H1 (cell line): ENCODE measurements around the gene APBA2. TPM values are rescaled to one million over a fixed set of nuclear protein-coding genes. Genes with fewer than 3 reads are reported as not detected.

Source experiments
- CTCF ChIA-PET: fragments of 300-600 bp; sonication (Branson Sonifier 250); formaldehyde crosslinking; loops from one replicate; lab custom pipeline; 2021; ENCODE audit not compliant: partially characterized antibody; lab: Charles Lee
- POLR2A ChIA-PET: fragments of 300-600 bp; sonication (Branson Sonifier 250); formaldehyde crosslinking; loops from one replicate; lab custom pipeline; 2021; ENCODE audit warnings: inconsistent platforms; ENCODE audit not compliant: partially characterized antibody; lab: Charles Lee
- DNase-seq, 2 experiments: peaks; one replicate each; pipeline versions ENCODE4 v3.0.0 to v3.0.0-alpha.2; 2010 to 2022; ENCODE audit warnings: low spot score in 2 of 2, low read depth in 1 of 2, mixed read lengths in 1 of 2
- FAIRE-seq: peaks from 2 replicates; lab custom pipeline; 2011; peaks lifted over from hg19 to GRCh38; lab: Jason Lieb, UNC
- H2AFZ ChIP-seq: 2 replicates; pipeline ENCODE4 v1.8.1; 2012; ENCODE audit warnings: low read length, inconsistent platforms
- H2AK5ac ChIP-seq: 2 replicates; pipeline ENCODE4 v1.6.1; 2013; ENCODE audit warnings: low read depth, low read length
- H2BK120ac ChIP-seq: replicated peaks from 2 replicates; pipeline ENCODE3; 2013; ENCODE audit warnings: low read depth, low read length, inconsistent platforms
- H2BK12ac ChIP-seq: 2 replicates; pipeline ENCODE4 v1.6.1; 2013; ENCODE audit warnings: low read depth, low read length
- H2BK15ac ChIP-seq: 2 replicates; pipeline ENCODE4 v1.6.1; 2013; ENCODE audit warnings: low read length
- H2BK20ac ChIP-seq: 2 replicates; pipeline ENCODE4 v1.6.1; 2013; ENCODE audit warnings: low read length
- H2BK5ac ChIP-seq: 2 replicates; pipeline ENCODE4 v1.6.1; 2013; ENCODE audit warnings: low read depth, low read length
- H3K14ac ChIP-seq: 2 replicates; pipeline ENCODE4 v1.6.1; 2013; ENCODE audit warnings: inconsistent platforms; ENCODE audit not compliant: insufficient read length
- H3K18ac ChIP-seq: 2 replicates; pipeline ENCODE4 v1.6.1; 2013; ENCODE audit warnings: low read length; ENCODE audit errors: extremely low read depth
- H3K23ac ChIP-seq: 2 replicates; pipeline ENCODE4 v1.6.1; 2013; ENCODE audit warnings: inconsistent platforms; ENCODE audit not compliant: insufficient read length
- H3K23me2 ChIP-seq: 2 replicates; pipeline ENCODE4 v1.6.1; 2013; ENCODE audit warnings: low read depth, low read length
- H3K27ac ChIP-seq: 2 replicates; pipeline ENCODE4 v1.6.1; 2011; ENCODE audit warnings: low read depth, low read length, inconsistent platforms
- H3K27me3 ChIP-seq, 4 experiments: replicated peaks in 1 of 4; 1 replicate in 1 of 4; 2 replicates in 3 of 4; pipeline versions ENCODE4 v1.6.1 to v1.8.1; 2011 to 2013; ENCODE audit warnings: low read length in 3 of 4, mild to moderate bottlenecking in 3 of 4, inconsistent platforms in 2 of 4, mixed read lengths in 2 of 4, moderate library complexity in 1 of 4; ENCODE audit not compliant: control insufficient read depth in 3 of 4, insufficient read depth in 3 of 4; ENCODE audit errors: extremely low read depth in 1 of 4
- H3K36me3 ChIP-seq, 4 experiments: 2 replicates each; pipeline versions ENCODE4 v1.6.1 to v1.8.1; 2011 to 2013; ENCODE audit warnings: mild to moderate bottlenecking in 4 of 4, low read length in 3 of 4, moderate library complexity in 2 of 4, control low read depth in 1 of 4, inconsistent platforms in 1 of 4; ENCODE audit not compliant: insufficient read depth in 4 of 4, control insufficient read depth in 2 of 4
- H3K4ac ChIP-seq: replicated peaks from 2 replicates; pipeline ENCODE3; 2013; ENCODE audit warnings: low read length, low read depth, mixed read lengths, inconsistent platforms; ENCODE audit not compliant: insufficient read length
- H3K4me1 ChIP-seq, 4 experiments: replicated peaks in 1 of 4; 1 replicate in 1 of 4; 2 replicates in 3 of 4; pipeline versions ENCODE4 v1.6.1 to v1.8.1; 2011 to 2013; ENCODE audit warnings: low read length in 3 of 4, inconsistent platforms in 2 of 4, mixed read lengths in 1 of 4; ENCODE audit not compliant: insufficient read depth in 4 of 4, control insufficient read depth in 3 of 4
- H3K4me2 ChIP-seq, 2 experiments: 2 replicates each; pipeline versions ENCODE4 v1.6.1 to v1.8.1; 2011 to 2013; ENCODE audit warnings: low read depth in 2 of 2, low read length in 2 of 2, control low read depth in 1 of 2, inconsistent platforms in 1 of 2, mild to moderate bottlenecking in 1 of 2; ENCODE audit not compliant: insufficient read depth in 1 of 2
- H3K4me3 ChIP-seq, 4 experiments: fragments of 200-600, 300-600 bp in 1 of 4; sonication (generic), shearing (Covaris generic), sonication (Bioruptor Twin) in 1 of 4; 2 replicates each; pipeline versions ENCODE4 v1.5.1 to v1.8.1; 2011 to 2016; ENCODE audit warnings: low read length in 4 of 4, low read depth in 3 of 4, control low read depth in 2 of 4, inconsistent platforms in 2 of 4, mild to moderate bottlenecking in 2 of 4, mixed read lengths in 1 of 4, moderate library complexity in 1 of 4; ENCODE audit not compliant: insufficient read depth in 2 of 4; ENCODE audit errors: extremely low read depth in 1 of 4
- H3K56ac ChIP-seq: replicated peaks from 2 replicates; pipeline ENCODE3; 2013; ENCODE audit warnings: low read depth, mild to moderate bottlenecking, mixed read lengths, low read length, inconsistent platforms; ENCODE audit not compliant: insufficient read length
- H3K79me1 ChIP-seq: 2 replicates; pipeline ENCODE4 v1.6.1; 2013; ENCODE audit warnings: low read depth, low read length, control low read depth
- H3K79me2 ChIP-seq, 2 experiments: 2 replicates each; pipeline versions ENCODE4 v1.6.1 to v1.8.1; 2012 to 2013; ENCODE audit warnings: low read length in 2 of 2, mild to moderate bottlenecking in 2 of 2, inconsistent platforms in 1 of 2; ENCODE audit not compliant: insufficient read depth in 2 of 2, control insufficient read depth in 1 of 2
- H3K9ac ChIP-seq, 4 experiments: replicated peaks in 1 of 4; 1 replicate in 1 of 4; 2 replicates in 3 of 4; pipeline versions ENCODE4 v1.6.1 to v1.8.1; 2011 to 2013; ENCODE audit warnings: low read depth in 3 of 4, low read length in 3 of 4, control low read depth in 2 of 4, mild to moderate bottlenecking in 2 of 4, moderate library complexity in 2 of 4, inconsistent platforms in 1 of 4; ENCODE audit errors: extremely low read depth in 1 of 4
- H3K9me3 ChIP-seq, 2 experiments: 2 replicates each; pipeline versions ENCODE4 v1.6.1 to v1.8.1; 2012 to 2013; ENCODE audit warnings: mild to moderate bottlenecking in 2 of 2, moderate library complexity in 2 of 2, control low read depth in 1 of 2, inconsistent platforms in 1 of 2, low read depth in 1 of 2, low read length in 1 of 2, mixed read lengths in 1 of 2; ENCODE audit not compliant: insufficient read depth in 2 of 2
- H4K20me1 ChIP-seq, 2 experiments: replicated peaks in 1 of 2; 2 replicates each; pipeline versions ENCODE3 to v1.8.1; 2011 to 2013; ENCODE audit warnings: inconsistent platforms in 2 of 2, low read length in 2 of 2, mild to moderate bottlenecking in 1 of 2; ENCODE audit not compliant: insufficient read depth in 2 of 2, control insufficient read depth in 1 of 2
- H4K5ac ChIP-seq: 2 replicates; pipeline ENCODE4 v1.6.1; 2013; ENCODE audit warnings: low read length, low read depth, mixed read lengths, inconsistent platforms; ENCODE audit not compliant: insufficient read length
- H4K8ac ChIP-seq: 2 replicates; pipeline ENCODE4 v1.8.0; 2013; ENCODE audit warnings: mild to moderate bottlenecking, moderate library complexity, low read length, inconsistent platforms; ENCODE audit not compliant: insufficient read depth; ENCODE audit errors: extremely low read depth
- H4K91ac ChIP-seq: replicated peaks from 2 replicates; pipeline ENCODE3; 2013; ENCODE audit warnings: low read length, mixed read lengths, inconsistent platforms; ENCODE audit not compliant: insufficient read length
- ASH2L ChIP-seq: fragments of 200-600, 300-600 bp; sonication (generic); IDR thresholded peaks from one replicate; pipeline ENCODE4 v1.7.1; 2017; ENCODE audit warnings: low read length
- GABPA ChIP-seq: IDR thresholded peaks from 2 replicates; pipeline ENCODE4 v1.6.1; 2011; ENCODE audit warnings: mild to moderate bottlenecking, low read length, moderate library complexity, borderline replicate concordance; ENCODE audit not compliant: insufficient read depth
- GTF2F1 ChIP-seq: IDR thresholded peaks from 2 replicates; pipeline ENCODE4 v1.6.1; 2012; ENCODE audit warnings: low read depth, low read length, improper control_type of control experiment, borderline replicate concordance
- KDM5A ChIP-seq: fragments of 200-600 bp; IDR thresholded peaks from 2 replicates; pipeline ENCODE4 v1.7.1; 2012; ENCODE audit warnings: mild to moderate bottlenecking, low read length, inconsistent platforms, mixed read lengths
- MAFK ChIP-seq: IDR thresholded peaks from 2 replicates; pipeline ENCODE4 v1.6.1; 2012; ENCODE audit warnings: low read depth, mild to moderate bottlenecking, improper control_type of control experiment, low read length
- RNF2 ChIP-seq: fragments of 200-900, 300-1000 bp; sonication (generic); IDR thresholded peaks from 2 replicates; pipeline ENCODE4 v1.7.1; 2016; ENCODE audit warnings: borderline replicate concordance, low read depth, mild to moderate bottlenecking, antibody characterized with exemption, low read length; ENCODE audit not compliant: poor library complexity, severe bottlenecking; ENCODE audit errors: missing control alignments
- TAF7 ChIP-seq: optimal IDR thresholded peaks from 2 replicates; pipeline ENCODE3; 2011; ENCODE audit warnings: low read depth, mild to moderate bottlenecking, inconsistent platforms, low read length, moderate library complexity, borderline replicate concordance
- TBP ChIP-seq: IDR thresholded peaks from 2 replicates; pipeline ENCODE4 v1.6.1; 2011; ENCODE audit warnings: low read depth, low read length, improper control_type of control experiment
- YY1 ChIP-seq: IDR thresholded peaks from 2 replicates; pipeline ENCODE4 v1.6.1; 2011; ENCODE audit warnings: low read depth, mild to moderate bottlenecking, low read length
- WGBS, 2 experiments: shearing (Covaris generic) in 1 of 2; methylation state at CpG; one replicate each; pipeline versions ENCODE4 v1.1.6 to v1.1.7; 2013 to 2015; ENCODE audit warnings: low lambda C conversion rate in 2 of 2, mixed read lengths in 2 of 2, inconsistent platforms in 1 of 2, low coverage in 1 of 2, missing lambda C conversion rate in 1 of 2; ENCODE audit not compliant: insufficient replicate concordance in 2 of 2, insufficient coverage in 1 of 2, insufficient read length in 1 of 2; ENCODE audit errors: extremely low coverage in 1 of 2, missing lambda C conversion rate in 1 of 2; 5-methylcytosine and 5-hydroxymethylcytosine counted together
- polyA plus RNA-seq, 7 experiments: library from polyadenylated mRNA; depleted of rRNA in 3 of 7; stranded (reverse) in 5 of 7; unstranded in 2 of 7; fragments of >200 nt in 5 of 7; fragments of 200-250 nt in 2 of 7; gene quantifications; 1 replicate in 5 of 7; 2 replicates in 1 of 7; 4 replicates in 1 of 7; pipeline versions ENCODE4 v1.2.1 to v1.2.3, GENCODE V29; 2011 to 2013; ENCODE audit warnings: missing spikeins in 2 of 7, mixed read lengths in 2 of 7
- total RNA-seq: library from RNA; stranded (reverse); fragmentation: NEBNext Ultra II Directional; extraction: Animal tissue kit (Norgen Biotek cat#: 25700); gene quantifications from 2 replicates; pipeline ENCODE4 v1.2.1, GENCODE V29; 2021
- TF ChIP-seq, protein P1 (sequence below): IDR thresholded peaks from 2 replicates; pipeline ENCODE4 v1.6.1; 2011; ENCODE audit warnings: low read depth, mild to moderate bottlenecking, low read length; ENCODE audit not compliant: insufficient read depth

APBA2 gene
- total and polyA plus RNA-seq, 2 of the 8 experiments (the other 6 are each of a cell fraction or from before 2014, with no cell fraction given) = 15.5 to 19.0 TPM

GRCh38 chr15:28876845-28877185, 9.0 kb upstream of the APBA2 start:
- Histone ChIP-seq H3K4ac (no peak overlapping the region), H3K4me2 (peak overlapping the region; percentile 54 to 55; a peak in 3 of 4 replicates), H3K56ac (no peak overlapping the region), H3K14ac (no peak overlapping the region), H4K20me1 (no peaks in the 10 kb centered on the region), H3K23ac (no peak overlapping the region), H2AK5ac (no peak overlapping the region), H3K27me3 (peaks cover 0 to 13% (median 4%) of the 10 kb centered on the region in 4 experiments; a peak in 4 of 7 replicates), H3K79me1 (no peaks in the 10 kb centered on the region), H2BK120ac (peak overlapping the region; percentile 67), H3K27ac (no peak overlapping the region), H2BK20ac (0 out of 2 replicates have a peak overlapping the region, but pooled peaks have one; percentile 32), H4K91ac (peak overlapping the region; percentile 86), H4K8ac (peak overlapping the region; percentile 85), H3K18ac (peak overlapping the region; percentile 62; the same call in 1 of the 2 replicates), H2BK12ac (peak overlapping the region; percentile 71; the same call in 1 of the 2 replicates), H3K4me3 (0 out of 8 replicates have a peak overlapping the region, but pooled peaks of 1 of the 4 experiments have one; percentile 33), H2AFZ (no peak overlapping the region), H3K36me3 (no peaks in the 10 kb centered on the region; a peak in 1 of 8 replicates), H2BK5ac (no peak overlapping the region; the same call in 1 of the 2 replicates), H3K9me3 (no peaks in the 10 kb centered on the region), H3K4me1 (peaks cover 9 to 16% (median 13%) of the 10 kb centered on the region in 4 experiments; a peak in 6 of 7 replicates), H3K9ac (no peak overlapping the region), H3K23me2 (no peaks in the 10 kb centered on the region; the same call in 1 of the 2 replicates), H4K5ac (no peak overlapping the region), H3K79me2 (no peaks in the 10 kb centered on the region), H2BK15ac (peak overlapping the region; percentile 61)
- FAIRE-seq = no peak
- TF ChIP-seq GTF2F1 = no peak
- TF ChIP-seq MAFK = no peak
- no peak for TF ChIP-seq ASH2L
- no peak for TF ChIP-seq GABPA
- TF ChIP-seq TBP = no peak
- TF ChIP-seq YY1 = no peak
- TF ChIP-seq TAF7 = no peak
- TF ChIP-seq RNF2 = no peak
- TF ChIP-seq, protein P1, sequence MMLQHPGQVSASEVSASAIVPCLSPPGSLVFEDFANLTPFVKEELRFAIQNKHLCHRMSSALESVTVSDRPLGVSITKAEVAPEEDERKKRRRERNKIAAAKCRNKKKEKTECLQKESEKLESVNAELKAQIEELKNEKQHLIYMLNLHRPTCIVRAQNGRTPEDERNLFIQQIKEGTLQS = no peak
- TF ChIP-seq KDM5A = no peak
- no peak for DNase-seq
- ChIA-PET POLR2A (interaction anchor here (1.8 kb wide), 1 partner anchor 9 kb away, joined by 7 read pairs; the partner anchor contains the start of gene APBA2), CTCF (no interaction called here)
- WGBS, 2 experiments = 89% methylated on average over 7 of the region's 8 CpGs; no CpG with 5 or more reads in 1 of the 2 experiments
